ENCODE data around the gene SCAMP5. TPM values are rescaled to one million over a fixed set of nuclear protein-coding genes. Genes with fewer than 3 reads are reported as not detected.

SCAMP5 gene
- total RNA-seq, 1 experiment from 2014 or later: 6.2 TPM

- TF ChIP-seq, protein P1, sequence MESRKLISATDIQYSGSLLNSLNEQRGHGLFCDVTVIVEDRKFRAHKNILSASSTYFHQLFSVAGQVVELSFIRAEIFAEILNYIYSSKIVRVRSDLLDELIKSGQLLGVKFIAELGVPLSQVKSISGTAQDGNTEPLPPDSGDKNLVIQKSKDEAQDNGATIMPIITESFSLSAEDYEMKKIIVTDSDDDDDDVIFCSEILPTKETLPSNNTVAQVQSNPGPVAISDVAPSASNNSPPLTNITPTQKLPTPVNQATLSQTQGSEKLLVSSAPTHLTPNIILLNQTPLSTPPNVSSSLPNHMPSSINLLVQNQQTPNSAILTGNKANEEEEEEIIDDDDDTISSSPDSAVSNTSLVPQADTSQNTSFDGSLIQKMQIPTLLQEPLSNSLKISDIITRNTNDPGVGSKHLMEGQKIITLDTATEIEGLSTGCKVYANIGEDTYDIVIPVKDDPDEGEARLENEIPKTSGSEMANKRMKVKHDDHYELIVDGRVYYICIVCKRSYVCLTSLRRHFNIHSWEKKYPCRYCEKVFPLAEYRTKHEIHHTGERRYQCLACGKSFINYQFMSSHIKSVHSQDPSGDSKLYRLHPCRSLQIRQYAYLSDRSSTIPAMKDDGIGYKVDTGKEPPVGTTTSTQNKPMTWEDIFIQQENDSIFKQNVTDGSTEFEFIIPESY (IDR thresholded peaks at IDR 0.05; ENCODE audit: extremely low read depth, insufficient replicate concordance, low read length): no peak
- no peak for TF ChIP-seq JUND (IDR thresholded peaks at IDR 0.05)
- no peak for TF ChIP-seq EGR1 (IDR thresholded peaks at IDR 0.05; ENCODE audit: low read depth)
Observed at GRCh38 chr15:75065851-75066509, 70.6 kb downstream of the SCAMP5 start (continued).

DNA sequence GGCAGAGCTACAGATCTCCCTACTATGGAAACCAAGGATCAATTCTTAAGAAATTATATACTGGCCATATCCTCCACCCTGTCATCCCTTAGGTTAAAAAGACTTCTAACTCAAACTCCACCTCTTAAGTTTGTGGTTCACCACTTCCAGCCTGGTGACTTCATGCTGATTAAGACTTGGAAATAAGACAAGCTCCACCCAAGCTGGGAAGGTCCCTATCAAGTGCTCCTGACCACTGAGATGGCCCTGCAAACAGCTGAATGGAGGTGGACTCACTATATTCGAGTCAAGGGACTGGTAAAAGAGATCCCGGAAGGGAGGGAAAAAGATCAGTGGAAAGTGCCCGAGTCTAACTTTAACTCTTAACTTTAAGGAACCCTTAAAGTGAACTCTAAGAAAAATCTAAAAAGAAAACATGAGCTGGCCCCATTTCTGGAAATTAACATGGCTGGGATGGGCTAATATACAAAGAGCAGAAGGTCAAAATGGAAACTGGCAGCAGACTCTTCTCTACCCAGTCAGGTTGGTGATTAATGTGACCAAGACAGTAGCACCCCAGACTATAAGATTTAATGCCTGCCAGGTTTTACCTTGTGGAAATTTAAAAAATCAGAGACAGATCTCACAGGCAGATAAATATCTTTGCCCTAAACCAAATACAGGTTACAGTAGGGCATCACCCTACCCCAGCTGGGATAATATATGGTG, 71.9 kb downstream of the SCAMP5 start:
- H3K27me3 ChIP-seq (ENCODE audit: insufficient read depth, low read length): no peaks in the 10 kb centered on the region
- H3K36me3 ChIP-seq (ENCODE audit: control insufficient read depth in 1 of 2, insufficient read depth in 2 of 2, low read length in 2 of 2): no peaks in the 10 kb centered on the region
- ChIA-PET CTCF (interaction anchor here (1.5 kb wide), 1 partner anchor 24 kb away, joined by 8 read pairs; no protein-coding TSS in a partner anchor), POLR2A (no interaction called here), RAD21 (ENCODE audit: low non-redundant PET in 1 of 2, low total read pairs in 2 of 2, uncharacterized antibody in 2 of 2, unreplicated experiment in 2 of 2) (interaction anchor here in 1 of 2 experiments (0.7 kb wide), 1 partner anchor 30 kb away, joined by 3 read pairs; no protein-coding TSS in a partner anchor)
- intact Hi-C loops (cut with micrococcal nuclease): no loop called here
- peaks cover 4 to 19% of the 10 kb centered on the region in 2 experiments; a peak in 3 of 4 replicates for H3K4me1 ChIP-seq (ENCODE audit: control insufficient read depth in 1 of 2, insufficient read depth in 2 of 2, low read length in 2 of 2)
- no peak overlapping the region for H2AFZ ChIP-seq (ENCODE audit: low read depth, low read length, poor library complexity, severe bottlenecking)
- no peak overlapping the region for H3K9ac ChIP-seq (ENCODE audit: low read length)
- BruUV-seq (replicated peaks): no TSS peak
- no peaks in the 10 kb centered on the region for H4K20me1 ChIP-seq (ENCODE audit: insufficient read depth)
- DNase-seq (ENCODE audit: low read depth, low spot score) (peak; percentile 12), ATAC-seq (no peak)
- H3K9me2 ChIP-seq (ENCODE audit: insufficient read depth): no peaks in the 10 kb centered on the region
- TF ChIP-seq, protein P2, sequence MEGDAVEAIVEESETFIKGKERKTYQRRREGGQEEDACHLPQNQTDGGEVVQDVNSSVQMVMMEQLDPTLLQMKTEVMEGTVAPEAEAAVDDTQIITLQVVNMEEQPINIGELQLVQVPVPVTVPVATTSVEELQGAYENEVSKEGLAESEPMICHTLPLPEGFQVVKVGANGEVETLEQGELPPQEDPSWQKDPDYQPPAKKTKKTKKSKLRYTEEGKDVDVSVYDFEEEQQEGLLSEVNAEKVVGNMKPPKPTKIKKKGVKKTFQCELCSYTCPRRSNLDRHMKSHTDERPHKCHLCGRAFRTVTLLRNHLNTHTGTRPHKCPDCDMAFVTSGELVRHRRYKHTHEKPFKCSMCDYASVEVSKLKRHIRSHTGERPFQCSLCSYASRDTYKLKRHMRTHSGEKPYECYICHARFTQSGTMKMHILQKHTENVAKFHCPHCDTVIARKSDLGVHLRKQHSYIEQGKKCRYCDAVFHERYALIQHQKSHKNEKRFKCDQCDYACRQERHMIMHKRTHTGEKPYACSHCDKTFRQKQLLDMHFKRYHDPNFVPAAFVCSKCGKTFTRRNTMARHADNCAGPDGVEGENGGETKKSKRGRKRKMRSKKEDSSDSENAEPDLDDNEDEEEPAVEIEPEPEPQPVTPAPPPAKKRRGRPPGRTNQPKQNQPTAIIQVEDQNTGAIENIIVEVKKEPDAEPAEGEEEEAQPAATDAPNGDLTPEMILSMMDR (IDR thresholded peaks at IDR 0.05 in 2 of 3, conservative IDR thresholded peaks at IDR 0.05 in 1 of 3; ENCODE audit: borderline replicate concordance in 1 of 3, insufficient read depth in 1 of 3, low read depth in 2 of 3, low read length in 2 of 3): no peak
- peak; percentile 39; the same call in 1 of the 2 replicates for TF ChIP-seq FOSL1 (IDR thresholded peaks at IDR 0.05; ENCODE audit: low read depth)
- peak overlapping the region; percentile 20; the same call in 1 of the 2 replicates for H3K4me2 ChIP-seq (ENCODE audit: low read length)
- no peaks in the 10 kb centered on the region for H3K9me3 ChIP-seq (ENCODE audit: control insufficient read depth in 1 of 2, insufficient read depth in 1 of 2, low read depth in 1 of 2, low read length in 2 of 2)
- H3K27ac ChIP-seq (ENCODE audit: low read depth, low read length): no peak overlapping the region
- no peak overlapping the region for H3K4me3 ChIP-seq (replicated peaks in 1 of 2; ENCODE audit: low read depth in 1 of 2, low read length in 2 of 2)
- H3K79me2 ChIP-seq (ENCODE audit: insufficient read depth, low read length): no peaks in the 10 kb centered on the region
